Raji (cell line): Measurements from ENCODE around the gene NFKB2.

Experiments used
- POLR2A ChIP-seq: IDR thresholded peaks from 2 replicates; pipeline ENCODE4 v1.6.1; 2011; ENCODE audit warnings: low read depth, low read length, control low read depth; ENCODE audit not compliant: insufficient read depth

The NFKB2 gene

DNA sequence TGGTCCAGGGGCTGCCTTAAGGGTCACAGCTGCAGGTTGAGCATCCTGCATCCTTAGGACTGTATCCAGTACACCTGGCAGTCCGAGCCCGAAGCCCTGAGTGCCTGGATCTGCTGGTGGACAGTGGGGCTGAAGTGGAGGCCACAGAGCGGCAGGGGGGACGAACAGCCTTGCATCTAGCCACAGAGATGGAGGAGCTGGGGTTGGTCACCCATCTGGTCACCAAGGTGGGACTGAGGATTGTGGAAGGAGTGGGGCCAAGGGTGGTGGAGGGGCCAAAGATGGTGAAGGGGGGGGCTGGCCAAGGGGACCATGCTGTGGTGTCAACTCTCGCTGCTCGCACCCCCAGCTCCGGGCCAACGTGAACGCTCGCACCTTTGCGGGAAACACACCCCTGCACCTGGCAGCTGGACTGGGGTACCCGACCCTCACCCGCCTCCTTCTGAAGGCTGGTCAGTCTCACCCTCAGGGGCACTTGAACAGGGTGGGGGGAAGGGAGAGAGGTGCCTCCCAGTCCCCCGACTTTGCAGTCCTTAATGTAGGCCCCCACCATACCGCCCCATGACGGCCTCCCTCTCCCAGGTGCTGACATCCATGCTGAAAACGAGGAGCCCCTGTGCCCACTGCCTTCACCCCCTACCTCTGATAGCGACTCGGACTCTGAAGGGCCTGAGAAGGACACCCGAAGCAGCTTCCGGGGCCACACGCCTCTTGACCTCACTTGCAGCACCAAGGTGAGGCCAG lies 5.3 kb downstream of the NFKB2 start:
- no peak for TF ChIP-seq POLR2A

- no peak for TF ChIP-seq POLR2A
Measured at GRCh38 chr10:102401342-102401654, 5.8 kb downstream of the NFKB2 start.

DNA sequence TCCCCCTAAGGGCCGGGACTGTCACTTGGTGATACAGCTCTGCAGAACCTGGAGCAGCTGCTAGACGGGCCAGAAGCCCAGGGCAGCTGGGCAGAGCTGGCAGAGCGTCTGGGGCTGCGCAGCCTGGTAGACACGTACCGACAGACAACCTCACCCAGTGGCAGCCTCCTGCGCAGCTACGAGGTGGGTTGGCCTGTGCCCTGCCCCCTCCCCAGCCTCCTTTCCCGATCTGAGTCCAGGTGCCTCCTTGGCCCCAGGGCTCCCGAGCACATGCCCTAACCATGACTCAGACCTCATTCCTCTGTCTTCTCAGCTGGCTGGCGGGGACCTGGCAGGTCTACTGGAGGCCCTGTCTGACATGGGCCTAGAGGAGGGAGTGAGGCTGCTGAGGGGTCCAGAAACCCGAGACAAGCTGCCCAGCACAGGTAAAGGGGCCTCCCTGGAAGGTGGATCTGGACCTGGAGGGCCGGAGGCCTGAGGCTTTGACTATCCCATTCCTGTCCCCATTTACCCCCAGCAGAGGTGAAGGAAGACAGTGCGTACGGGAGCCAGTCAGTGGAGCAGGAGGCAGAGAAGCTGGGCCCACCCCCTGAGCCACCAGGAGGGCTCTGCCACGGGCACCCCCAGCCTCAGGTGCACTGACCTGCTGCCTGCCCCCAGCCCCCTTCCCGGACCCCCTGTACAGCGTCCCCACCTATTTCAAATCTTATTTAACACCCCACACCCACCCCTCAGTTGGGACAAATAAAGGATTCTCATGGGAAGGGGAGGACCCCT lies 6.4 kb downstream of the NFKB2 start:
- no peak for TF ChIP-seq POLR2A

DNA sequence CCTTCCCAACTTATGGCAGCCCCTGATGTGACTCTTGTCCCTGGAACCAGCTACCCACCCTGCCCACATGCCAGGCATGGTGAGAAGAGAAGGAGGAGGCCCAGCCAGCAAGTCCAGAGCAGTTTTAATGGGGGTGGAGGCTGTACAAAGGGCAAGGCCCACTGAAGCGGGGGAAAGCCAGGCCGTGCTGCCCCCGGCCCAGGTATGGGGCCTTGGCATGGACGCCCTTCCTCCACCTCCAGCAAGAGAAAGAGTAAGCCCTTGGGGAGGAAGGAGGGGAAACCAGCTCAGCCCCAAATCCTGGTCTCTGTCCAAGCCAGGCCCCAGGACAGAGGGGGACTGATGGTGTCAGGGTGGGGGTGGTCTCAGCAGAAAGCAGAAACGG lies 7.0 kb downstream of the NFKB2 start:
- no peak for TF ChIP-seq POLR2A

DNA sequence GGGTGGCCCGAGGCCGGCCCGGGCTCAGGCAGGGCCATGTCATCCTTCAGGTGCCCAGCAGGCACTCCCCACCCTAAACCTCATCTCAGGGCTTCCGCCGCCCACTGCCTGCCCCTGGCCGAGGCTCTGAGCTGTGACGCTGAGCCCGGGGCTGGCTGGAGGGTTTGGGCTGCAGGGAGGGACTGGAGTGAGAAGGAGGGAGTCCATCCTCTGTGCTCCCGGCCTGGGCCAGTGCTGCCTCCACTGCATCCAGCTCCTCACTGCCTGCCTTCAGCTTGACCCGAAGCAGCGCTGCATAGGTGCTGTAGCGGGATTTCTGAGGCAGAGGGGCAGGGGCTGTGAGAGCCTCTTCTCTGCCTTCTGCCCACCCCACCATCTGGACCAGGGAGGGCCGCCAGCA lies 7.6 kb downstream of the NFKB2 start:
- TF ChIP-seq POLR2A, result no peak

GRCh38 chr10:102404361-102405107 lies 9.0 kb downstream of the NFKB2 start:
- TF ChIP-seq POLR2A, result no peak

DNA sequence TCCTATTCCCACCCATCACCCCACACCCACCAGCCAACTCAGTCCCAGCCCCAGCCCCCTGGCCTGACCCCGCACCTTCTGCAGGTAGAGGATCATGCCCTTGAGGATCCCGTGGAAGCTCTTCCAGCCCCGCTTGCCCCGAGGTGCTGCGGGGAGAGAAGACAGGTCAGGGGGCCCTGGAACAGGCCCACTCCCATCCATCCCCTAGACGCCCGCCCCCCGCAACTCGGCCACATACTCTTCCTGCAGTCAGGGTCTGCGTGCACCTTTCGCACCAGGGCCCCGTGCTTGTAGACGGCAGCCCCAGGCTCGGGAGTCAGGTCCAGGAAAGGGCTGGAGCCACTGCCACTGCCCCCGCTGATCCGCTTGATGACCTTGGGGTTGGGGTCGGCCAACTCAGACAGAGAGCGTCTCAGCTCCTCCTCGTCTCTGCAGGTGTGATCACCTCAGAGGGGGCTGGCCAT lies 9.6 kb downstream of the NFKB2 start:
- TF ChIP-seq POLR2A, result 0 out of 2 replicates have a peak, but pooled peaks have one; percentile 4

GRCh38 chr10:102405632-102406031 lies 10.1 kb downstream of the NFKB2 start:
- 0 out of 2 replicates have a peak, but pooled peaks have one; percentile 3 for TF ChIP-seq POLR2A

GRCh38 chr10:102406815-102407214 lies 11.3 kb downstream of the NFKB2 start:
- TF ChIP-seq POLR2A, result no peak

DNA sequence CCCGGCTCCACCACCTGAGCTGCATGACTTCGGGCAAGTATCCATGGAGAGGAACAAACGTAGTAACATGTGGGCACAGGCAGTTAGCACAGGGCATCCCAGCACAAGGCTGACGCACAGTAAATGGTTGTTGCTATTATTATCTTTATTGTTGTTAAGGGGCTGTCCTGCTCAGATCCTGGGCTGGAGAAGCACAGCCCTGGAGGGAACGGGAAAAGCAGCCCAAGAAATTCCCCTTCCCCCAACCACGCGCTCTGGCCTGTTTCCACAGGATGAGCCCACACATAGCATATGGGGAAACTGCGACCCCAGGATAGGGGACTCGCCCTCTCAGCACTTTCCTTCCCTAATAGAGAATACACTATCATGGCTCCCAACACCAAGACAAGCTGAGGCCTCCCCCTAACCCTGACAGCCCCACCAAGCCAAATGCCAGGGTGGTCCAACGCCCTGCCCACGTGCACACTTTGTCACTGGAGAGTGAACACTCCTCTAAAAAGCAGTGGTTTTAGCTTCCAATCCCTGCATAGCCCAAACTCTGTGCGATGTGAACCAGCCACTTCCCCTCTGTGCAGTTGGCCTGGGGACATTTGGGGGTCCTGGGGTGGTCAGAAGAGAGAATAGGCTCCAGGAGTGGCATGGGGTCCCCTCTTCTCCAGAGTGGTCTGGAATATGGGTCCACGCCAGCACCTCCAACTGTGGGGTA lies 12.1 kb downstream of the NFKB2 start:
- no peak for TF ChIP-seq POLR2A

- no peak for TF ChIP-seq POLR2A
Measured at GRCh38 chr10:102408131-102408727, 12.7 kb downstream of the NFKB2 start.

- TF ChIP-seq POLR2A, result no peak
Measured at GRCh38 chr10:102408728-102409603, 13.5 kb downstream of the NFKB2 start.

DNA sequence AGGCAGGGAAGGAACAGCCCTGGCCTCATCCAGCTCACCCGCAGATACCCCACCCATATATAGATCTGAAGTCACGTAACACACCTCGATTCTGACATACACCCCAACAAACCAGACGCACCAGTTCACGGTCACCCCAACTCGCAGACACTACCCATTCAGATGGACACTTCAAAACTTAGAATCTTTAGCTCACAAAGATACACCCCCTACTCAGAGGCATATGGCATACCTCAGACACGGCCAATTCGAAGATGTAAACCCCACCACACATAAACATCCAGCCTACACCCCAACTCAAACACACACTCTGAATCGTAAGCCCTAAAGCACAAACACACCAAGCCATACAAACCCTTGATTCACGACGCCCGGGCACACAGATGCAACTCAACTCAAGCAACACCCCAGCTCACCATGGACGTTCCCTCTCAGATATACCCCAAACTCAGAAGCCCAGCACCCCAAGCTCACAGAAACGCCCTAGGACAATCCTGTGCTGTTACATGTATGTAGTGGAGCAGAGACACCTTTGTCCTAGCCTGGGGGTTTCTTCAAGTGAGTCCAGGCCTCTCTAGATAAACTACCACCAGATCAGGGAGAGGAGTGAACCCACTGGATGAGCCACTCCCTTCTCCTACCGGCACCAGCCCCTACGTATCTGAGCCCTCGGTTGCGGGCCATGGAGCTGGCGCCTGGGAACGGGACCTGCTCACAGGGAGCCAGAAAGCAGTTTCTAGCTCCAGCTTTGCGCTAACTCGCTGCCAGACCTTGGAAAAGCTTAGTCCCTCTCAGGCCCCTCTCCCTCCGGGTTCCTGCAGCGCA lies 14.3 kb downstream of the NFKB2 start:
- TF ChIP-seq POLR2A, result no peak
